Stimulated activated naive CD4-positive, alpha-beta T cell treated with Interleukin-2 at 50 U/mL for 16 hours (primary cell): Measurements from ENCODE around the gene RLN1.
"Not testable (repeated sequence)": the region's sequence is repeated elsewhere in the genome, so short reads cannot be mapped to it uniquely, and the experiment has no call there.

Experiments
- DNase-seq: peaks from one replicate; lab custom pipeline; 2025; lab: John Stamatoyannopoulos, UW

The RLN1 gene

GRCh38 chr9:5338992-5339981, at the start of gene RLN1:
Gene RLN1, minus strand, starts transcription at chr9:5339876. Its CDS starts 130 bp downstream, at chr9:5339746.
- DNase-seq: not testable (repeated sequence)

GRCh38 chr9:5389109-5389732, 49.5 kb upstream of the RLN1 start:
- no peak for DNase-seq

GRCh38 chr9:5388026-5388819, 48.5 kb upstream of the RLN1 start:
- DNase-seq: no peak

- no peak for DNase-seq
These were observed 44.8 kb upstream of the RLN1 start for GRCh38 chr9:5384436-5384835.

- DNase-seq: no peak
These were observed 42.8 kb upstream of the RLN1 start for GRCh38 chr9:5382479-5382878.

- no peak for DNase-seq
These were observed 36.3 kb upstream of the RLN1 start for GRCh38 chr9:5375790-5376477.

GRCh38 chr9:5375091-5375490, 35.4 kb upstream of the RLN1 start:
- peak; percentile 45 for DNase-seq

GRCh38 chr9:5364294-5365024, 24.8 kb upstream of the RLN1 start:
- DNase-seq: no peak

GRCh38 chr9:5361326-5362010, 21.8 kb upstream of the RLN1 start:
- DNase-seq: no peak

- DNase-seq: no peak
These were observed 20.7 kb upstream of the RLN1 start for GRCh38 chr9:5360341-5360740.

GRCh38 chr9:5357431-5358105, 17.9 kb upstream of the RLN1 start:
- DNase-seq: no peak

GRCh38 chr9:5355817-5356216, 16.1 kb upstream of the RLN1 start:
- no peak for DNase-seq

- no peak for DNase-seq
These were observed 15.6 kb upstream of the RLN1 start for GRCh38 chr9:5355226-5355625.

GRCh38 chr9:5354184-5354583, 14.5 kb upstream of the RLN1 start:
- DNase-seq: no peak

- no peak for DNase-seq
These were observed 13.1 kb upstream of the RLN1 start for GRCh38 chr9:5352637-5353248.

GRCh38 chr9:5336688-5337087, 3.0 kb downstream of the RLN1 start:
- DNase-seq: no peak

GRCh38 chr9:5331276-5331675, 8.4 kb downstream of the RLN1 start:
- not testable (repeated sequence) for DNase-seq

GRCh38 chr9:5326893-5327548, 12.7 kb downstream of the RLN1 start:
- DNase-seq: no peak

- DNase-seq: no peak
These were observed 13.5 kb downstream of the RLN1 start for GRCh38 chr9:5326187-5326586.
